ENCODE measurements around the gene SCFD2.

DNA sequence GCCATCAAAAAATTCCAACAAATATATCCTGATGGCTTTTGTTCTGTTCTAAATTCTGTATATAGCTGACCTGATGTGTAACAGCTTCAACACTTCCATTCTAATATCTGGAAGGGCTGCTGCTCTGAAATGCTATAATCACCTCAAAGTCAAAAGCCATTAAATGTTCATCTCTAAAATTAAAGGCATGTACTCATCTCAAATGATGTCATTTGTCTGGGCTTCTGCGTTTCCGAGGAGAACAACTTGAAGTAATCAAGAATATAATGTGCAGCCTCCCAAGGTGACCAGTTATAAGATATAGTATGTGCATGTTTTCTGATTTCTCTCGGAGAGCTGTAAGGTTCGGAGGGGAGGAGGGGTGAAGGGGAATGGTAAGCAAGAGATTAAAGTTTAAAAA lies 237.6 kb downstream of the SCFD2 start:
- TF ChIP-seq, protein P1, sequence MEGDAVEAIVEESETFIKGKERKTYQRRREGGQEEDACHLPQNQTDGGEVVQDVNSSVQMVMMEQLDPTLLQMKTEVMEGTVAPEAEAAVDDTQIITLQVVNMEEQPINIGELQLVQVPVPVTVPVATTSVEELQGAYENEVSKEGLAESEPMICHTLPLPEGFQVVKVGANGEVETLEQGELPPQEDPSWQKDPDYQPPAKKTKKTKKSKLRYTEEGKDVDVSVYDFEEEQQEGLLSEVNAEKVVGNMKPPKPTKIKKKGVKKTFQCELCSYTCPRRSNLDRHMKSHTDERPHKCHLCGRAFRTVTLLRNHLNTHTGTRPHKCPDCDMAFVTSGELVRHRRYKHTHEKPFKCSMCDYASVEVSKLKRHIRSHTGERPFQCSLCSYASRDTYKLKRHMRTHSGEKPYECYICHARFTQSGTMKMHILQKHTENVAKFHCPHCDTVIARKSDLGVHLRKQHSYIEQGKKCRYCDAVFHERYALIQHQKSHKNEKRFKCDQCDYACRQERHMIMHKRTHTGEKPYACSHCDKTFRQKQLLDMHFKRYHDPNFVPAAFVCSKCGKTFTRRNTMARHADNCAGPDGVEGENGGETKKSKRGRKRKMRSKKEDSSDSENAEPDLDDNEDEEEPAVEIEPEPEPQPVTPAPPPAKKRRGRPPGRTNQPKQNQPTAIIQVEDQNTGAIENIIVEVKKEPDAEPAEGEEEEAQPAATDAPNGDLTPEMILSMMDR (conservative IDR thresholded peaks at IDR 0.05; ENCODE audit: low read depth, low read length) = no peak
- TF ChIP-seq EZH2 (IDR thresholded peaks at IDR 0.05; ENCODE audit: borderline replicate concordance, low read depth, low read length, poor library complexity, severe bottlenecking) = no peak

Measured in A673 (cell line).